ENCODE results near the gene OR2T3.
"Not testable (repeated sequence)": the region's sequence is repeated elsewhere in the genome, so short reads cannot be mapped to it uniquely, and the experiment has no call there.

The OR2T3 gene

DNA sequence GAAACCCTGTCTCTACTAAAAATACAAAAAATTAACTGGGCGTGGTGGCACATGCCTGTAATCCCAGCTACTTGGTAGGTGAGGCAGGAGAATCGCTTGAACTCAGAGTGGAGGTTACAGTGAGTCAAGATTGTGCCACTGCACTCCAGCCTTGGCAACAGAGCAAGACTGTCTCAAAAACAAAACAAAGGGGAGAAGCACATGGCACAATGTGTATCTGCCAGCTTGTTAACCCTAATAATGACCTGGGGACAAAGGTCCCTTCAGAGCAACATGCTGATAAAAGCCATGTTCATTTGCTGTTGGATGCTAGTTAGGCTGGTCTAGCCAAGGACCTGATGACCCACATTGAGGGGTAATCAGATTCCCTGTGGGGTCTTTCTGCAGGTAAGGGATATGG, 16.5 kb upstream of the OR2T3 start:
- DNase-seq (ENCODE audit: low read depth); H3K4me3 ChIP-seq (ENCODE audit: low read depth, low read length): not testable (repeated sequence)

DNA sequence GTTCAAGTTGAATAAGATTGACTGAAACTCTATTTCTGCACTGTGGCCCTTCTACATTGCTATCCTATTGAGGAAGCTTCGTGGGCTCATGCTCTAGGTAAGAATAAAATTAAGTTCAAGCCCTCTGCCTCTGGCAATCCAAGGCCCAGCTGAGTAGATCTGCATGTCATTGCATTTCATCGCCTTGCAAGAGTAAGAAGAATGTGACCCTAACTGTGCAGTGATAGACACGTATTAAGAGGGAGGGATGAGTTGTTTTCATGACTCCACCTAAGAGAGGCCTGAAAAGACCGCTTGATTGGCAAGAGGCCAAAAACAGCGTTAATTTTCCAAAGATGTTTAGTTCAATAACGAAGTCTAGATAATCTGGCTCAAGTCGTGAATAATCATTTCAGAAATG, 14.0 kb upstream of the OR2T3 start:
- not testable (repeated sequence) for DNase-seq (ENCODE audit: low read depth); H3K4me3 ChIP-seq (ENCODE audit: low read depth, low read length)

DNA sequence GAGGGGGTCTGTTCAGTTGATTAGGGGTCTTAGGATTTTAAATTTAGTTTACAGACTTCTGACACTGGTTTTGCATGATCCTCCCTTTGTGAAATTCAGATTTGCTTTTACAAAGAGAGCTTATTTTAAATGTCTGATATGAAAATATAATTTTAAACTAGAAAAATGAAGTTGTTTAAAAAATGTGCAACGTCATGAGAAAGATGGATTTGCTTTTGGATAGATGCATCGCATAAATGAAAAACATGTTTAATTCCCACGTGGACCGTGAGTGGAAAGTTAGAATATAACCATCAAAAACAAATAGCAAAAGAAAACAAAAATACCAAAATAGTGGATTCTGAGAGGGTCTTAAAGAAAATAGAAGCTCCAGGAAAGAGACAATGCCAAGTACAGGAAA, 2.0 kb upstream of the OR2T3 start:
- H3K4me3 ChIP-seq (ENCODE audit: low read depth, low read length), result no peak overlapping the region
- DNase-seq (ENCODE audit: low read depth), result no peak
- no peak for TF ChIP-seq POLR2A (IDR thresholded peaks at IDR 0.05; ENCODE audit: extremely low read depth, insufficient read length)
- no peak for TF ChIP-seq MYC (IDR thresholded peaks at IDR 0.05; ENCODE audit: low read depth, low read length)
- TF ChIP-seq, protein P1, sequence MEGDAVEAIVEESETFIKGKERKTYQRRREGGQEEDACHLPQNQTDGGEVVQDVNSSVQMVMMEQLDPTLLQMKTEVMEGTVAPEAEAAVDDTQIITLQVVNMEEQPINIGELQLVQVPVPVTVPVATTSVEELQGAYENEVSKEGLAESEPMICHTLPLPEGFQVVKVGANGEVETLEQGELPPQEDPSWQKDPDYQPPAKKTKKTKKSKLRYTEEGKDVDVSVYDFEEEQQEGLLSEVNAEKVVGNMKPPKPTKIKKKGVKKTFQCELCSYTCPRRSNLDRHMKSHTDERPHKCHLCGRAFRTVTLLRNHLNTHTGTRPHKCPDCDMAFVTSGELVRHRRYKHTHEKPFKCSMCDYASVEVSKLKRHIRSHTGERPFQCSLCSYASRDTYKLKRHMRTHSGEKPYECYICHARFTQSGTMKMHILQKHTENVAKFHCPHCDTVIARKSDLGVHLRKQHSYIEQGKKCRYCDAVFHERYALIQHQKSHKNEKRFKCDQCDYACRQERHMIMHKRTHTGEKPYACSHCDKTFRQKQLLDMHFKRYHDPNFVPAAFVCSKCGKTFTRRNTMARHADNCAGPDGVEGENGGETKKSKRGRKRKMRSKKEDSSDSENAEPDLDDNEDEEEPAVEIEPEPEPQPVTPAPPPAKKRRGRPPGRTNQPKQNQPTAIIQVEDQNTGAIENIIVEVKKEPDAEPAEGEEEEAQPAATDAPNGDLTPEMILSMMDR (IDR thresholded peaks at IDR 0.05; ENCODE audit: low read depth, low read length), result no peak
- TF ChIP-seq, protein P2, sequence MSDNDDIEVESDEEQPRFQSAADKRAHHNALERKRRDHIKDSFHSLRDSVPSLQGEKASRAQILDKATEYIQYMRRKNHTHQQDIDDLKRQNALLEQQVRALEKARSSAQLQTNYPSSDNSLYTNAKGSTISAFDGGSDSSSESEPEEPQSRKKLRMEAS (IDR thresholded peaks at IDR 0.05; ENCODE audit: low read depth, low read length), result no peak

DNA sequence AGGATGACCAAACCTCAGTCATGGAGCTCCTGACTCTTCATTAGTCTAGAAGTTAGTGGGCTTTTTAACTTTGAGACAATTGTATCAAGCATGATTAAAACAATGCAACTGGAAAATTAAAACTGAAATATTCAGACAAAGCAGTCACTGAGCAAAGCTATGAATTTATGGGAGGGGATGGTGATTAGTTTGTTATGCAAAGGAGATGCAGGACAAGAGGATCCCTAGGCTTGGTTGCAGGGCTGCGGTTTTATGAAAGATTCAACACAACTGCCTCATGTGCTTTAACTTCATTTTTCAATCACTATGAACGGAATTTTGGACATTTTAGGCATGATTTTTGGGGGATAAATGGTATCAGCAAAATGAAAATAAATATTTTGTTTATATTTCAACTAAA, 1.0 kb upstream of the OR2T3 start:
- not testable (repeated sequence) for H3K4me3 ChIP-seq (ENCODE audit: low read depth, low read length); DNase-seq (ENCODE audit: low read depth)

DNA sequence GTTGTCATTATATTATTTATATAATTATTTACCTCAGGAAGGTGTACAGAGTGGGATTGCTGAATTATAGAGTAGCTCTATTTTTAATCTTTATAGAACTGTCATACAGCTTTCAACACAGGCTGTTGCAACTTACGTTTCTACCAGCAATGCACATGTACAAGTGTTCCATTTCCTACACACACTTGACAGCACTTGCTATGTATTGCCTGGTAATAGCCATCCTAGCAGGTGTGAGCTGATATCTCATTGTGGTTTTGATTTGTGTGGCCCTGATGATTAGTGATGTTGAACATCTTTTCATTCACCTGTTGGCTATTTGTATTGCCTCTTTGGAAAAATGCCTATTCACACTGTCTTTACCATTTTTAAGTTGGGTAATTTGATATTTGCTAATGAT, 2.5 kb downstream of the OR2T3 start:
- DNase-seq (ENCODE audit: low read depth); H3K4me3 ChIP-seq (ENCODE audit: low read depth, low read length): not testable (repeated sequence)

DNA sequence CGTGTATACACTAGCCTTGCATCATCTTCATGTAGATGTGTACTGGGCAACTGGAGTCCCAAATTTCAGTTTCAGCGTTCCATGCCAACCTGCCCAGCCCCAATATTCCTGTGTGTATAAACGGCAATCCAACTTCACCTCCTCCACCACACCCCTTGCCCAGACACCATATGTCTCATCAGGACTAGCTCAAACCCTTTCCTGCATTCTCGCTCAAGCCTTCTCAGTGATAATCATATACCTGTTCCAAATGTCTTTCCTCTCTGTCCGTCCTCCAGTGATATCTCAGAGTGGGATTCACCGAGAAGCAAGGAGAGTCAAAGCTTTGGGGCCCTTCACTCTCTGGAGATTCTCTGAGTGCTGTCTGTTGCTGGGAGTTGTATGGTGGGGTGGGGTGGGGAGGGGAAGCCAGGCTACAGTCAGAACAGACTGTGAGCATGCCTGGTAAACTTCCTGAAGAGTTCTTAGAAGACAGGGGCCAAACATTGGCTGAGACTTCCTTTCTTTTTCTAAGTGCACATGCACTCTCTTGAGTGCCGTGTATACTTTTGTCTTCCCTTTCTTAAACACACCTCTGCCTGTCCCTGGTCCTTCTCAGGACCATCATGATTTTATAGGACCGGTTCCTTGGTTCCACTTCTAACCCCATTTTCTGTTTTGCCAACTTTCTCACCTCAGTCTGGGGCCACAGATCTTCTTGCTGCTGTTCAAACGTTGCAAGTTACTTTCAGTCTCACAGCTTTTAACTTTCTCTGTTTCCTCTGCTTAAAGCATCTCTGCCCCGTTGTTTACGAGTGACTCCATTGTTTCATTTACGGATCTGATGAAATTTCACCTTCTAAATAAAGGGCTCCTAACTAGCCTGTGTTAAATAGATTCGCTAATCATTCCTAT, 8.8 kb downstream of the OR2T3 start:
- not testable (repeated sequence) for DNase-seq (ENCODE audit: low read depth); H3K4me3 ChIP-seq (ENCODE audit: low read depth, low read length)

DNA sequence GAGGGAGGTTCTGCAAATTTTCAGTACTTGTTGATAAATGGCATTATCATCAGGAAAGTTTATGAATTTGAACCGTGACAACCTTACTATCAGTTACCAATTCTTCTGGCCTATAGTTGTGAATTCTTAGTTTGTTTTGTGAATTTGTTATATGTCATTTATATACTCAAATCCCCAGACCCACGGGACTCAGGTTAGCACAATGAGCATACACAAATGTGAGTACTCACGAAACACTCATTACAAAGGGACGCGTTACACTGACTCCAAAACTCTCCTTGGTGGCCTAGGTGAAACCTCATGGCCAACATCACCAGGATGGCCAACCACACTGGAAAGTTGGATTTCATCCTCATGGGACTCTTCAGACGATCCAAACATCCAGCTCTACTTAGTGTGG, 15.1 kb downstream of the OR2T3 start, which contains the start of gene OR2T5:
Gene OR2T5 (plus strand): TSS at position 301 of the 400 bp plus-strand sequence. CDS start 0 bp downstream, at position 301.
- not testable (repeated sequence) for DNase-seq (ENCODE audit: low read depth); H3K4me3 ChIP-seq (ENCODE audit: low read depth, low read length)

DNA sequence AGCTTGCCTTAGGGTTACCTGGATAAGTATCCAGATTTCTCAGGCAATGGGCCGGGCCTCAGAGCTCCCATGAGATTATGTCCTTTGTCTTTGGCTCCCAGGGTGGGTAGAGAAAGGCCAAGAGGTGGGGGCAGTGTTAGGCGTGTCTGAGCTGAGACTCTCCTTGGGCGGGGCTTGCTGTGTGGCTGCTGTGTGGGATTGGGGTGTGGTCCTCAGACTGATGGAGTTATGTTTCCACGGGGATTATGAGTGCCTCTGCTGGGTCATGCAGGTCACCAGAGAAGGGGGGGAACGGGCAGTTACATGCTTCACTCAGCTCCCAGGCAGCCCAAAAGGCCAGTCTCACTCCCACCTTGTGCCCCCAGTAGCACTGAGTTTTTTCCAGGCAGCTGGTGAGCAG, 23.5 kb downstream of the OR2T3 start:
- H3K4me3 ChIP-seq (ENCODE audit: low read depth, low read length); DNase-seq (ENCODE audit: low read depth): not testable (repeated sequence)

DNA sequence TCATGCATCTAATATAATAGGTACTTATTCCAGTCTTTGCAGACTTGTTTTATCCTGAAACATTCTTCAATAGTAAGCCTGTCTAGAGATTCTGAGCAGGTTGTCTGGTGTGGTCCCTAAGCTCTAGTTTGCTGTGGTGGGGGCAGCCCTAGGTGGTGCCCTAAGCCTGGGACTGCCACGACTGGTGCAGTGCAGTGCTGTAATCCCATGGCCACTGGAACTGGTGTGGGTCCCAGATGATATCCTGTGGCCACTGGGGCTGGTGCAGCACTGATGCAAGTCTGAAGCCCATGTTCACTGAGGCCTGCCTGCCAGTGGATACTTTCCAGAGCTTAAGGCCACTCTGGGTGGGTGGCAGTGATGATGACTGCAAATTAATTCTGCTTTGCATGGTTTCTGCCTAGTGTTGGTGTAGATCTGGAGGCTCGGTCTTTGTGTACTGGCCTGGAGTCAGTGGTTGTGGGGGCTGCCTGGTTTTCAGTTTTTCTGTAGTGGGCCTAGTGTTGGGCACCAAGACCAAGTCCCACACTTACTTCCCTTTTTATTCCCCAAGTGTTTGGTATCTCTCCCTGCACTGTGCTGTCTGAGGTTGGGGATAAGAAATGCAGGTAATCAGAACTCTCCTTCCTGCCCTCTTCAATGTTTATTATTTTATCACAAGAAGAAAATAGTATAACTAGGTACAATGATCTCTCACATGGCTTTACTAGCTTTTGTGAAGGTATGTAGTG, 27.3 kb downstream of the OR2T3 start:
- H3K4me3 ChIP-seq (ENCODE audit: low read depth, low read length); DNase-seq (ENCODE audit: low read depth): not testable (repeated sequence)

DNA sequence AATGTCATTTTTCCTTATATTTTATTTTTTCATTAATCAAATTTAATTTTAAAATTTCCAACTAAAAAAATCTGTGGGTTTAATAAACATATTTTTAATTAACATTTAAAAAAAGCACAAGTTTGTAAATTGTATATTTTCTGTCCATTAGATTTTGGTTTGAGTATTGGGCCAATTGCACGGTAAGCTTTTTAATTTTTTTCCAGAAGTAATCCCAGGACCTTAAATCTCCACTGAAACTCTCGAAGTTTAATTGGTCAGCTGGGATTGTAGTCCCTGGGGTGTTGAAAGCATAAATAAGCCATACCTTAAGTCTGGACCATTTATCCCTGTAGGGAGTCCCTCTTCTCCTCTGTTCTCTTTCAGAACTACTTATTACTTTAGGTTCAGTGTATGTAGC, 34.6 kb downstream of the OR2T3 start, which contains the start of gene OR2G6:
Gene OR2G6 (plus strand): TSS at position 301 of the 400 bp plus-strand sequence. CDS start 13,574 bp downstream, outside the sequence.
- DNase-seq (ENCODE audit: low read depth); H3K4me3 ChIP-seq (ENCODE audit: low read depth, low read length): not testable (repeated sequence)

DNA sequence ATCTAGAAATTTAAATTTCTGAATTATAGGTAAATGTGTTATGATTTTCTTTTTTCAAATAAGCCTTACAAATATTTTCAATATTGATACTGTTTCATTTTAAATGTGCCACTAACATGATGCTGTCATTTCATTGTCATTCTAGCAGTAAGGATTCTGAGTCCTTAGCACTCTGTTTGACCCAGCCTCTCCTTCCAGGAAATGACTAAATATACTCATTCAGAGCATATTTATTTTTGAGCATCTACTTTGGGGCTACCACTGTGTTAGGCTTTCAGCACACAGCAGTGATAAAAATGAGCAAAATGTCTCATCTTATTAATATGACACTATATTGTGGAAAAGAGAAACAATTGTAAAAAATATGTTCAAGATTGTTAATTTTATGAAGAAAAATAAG, 37.1 kb downstream of the OR2T3 start:
- DNase-seq (ENCODE audit: low read depth); H3K4me3 ChIP-seq (ENCODE audit: low read depth, low read length): not testable (repeated sequence)

DNA sequence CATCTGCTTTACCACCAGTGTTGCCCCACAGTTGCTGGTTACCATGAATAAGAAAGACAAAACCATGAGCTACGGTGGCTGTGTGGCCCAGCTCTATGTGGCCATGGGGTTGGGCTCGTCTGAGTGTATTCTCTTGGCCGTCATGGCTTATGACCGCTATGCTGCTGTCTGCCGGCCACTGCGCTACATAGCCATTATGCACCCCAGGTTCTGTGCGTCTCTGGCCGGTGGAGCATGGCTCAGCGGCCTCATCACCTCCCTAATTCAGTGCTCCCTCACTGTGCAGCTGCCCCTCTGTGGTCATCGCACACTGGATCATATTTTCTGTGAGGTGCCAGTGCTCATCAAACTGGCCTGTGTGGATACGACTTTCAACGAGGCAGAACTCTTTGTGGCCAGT, 48.7 kb downstream of the OR2T3 start:
- DNase-seq (ENCODE audit: low read depth), result no peak
- no peak overlapping the region for H3K4me3 ChIP-seq (ENCODE audit: low read depth, low read length)
- TF ChIP-seq, protein P1 (IDR thresholded peaks at IDR 0.05; ENCODE audit: low read depth, low read length), result no peak
- TF ChIP-seq POLR2A (IDR thresholded peaks at IDR 0.05; ENCODE audit: extremely low read depth, insufficient read length), result no peak
- no peak for TF ChIP-seq MYC (IDR thresholded peaks at IDR 0.05; ENCODE audit: low read depth, low read length)
